Stimulated activated CD4-positive, alpha-beta T cell treated with anti-CD3 and anti-CD28 coated beads, Interleukin-15, amount 100 ng/mL, for 24 hours (primary cell): ENCODE data around the gene HRAS.
"Not testable (repeated sequence)": the region's sequence is repeated elsewhere in the genome, so short reads cannot be mapped to it uniquely, and the experiment has no call there.

Experiments
- DNase-seq: peaks from one replicate; pipeline ENCODE4 v3.0.0-alpha.2; 2020

Gene HRAS

DNA sequence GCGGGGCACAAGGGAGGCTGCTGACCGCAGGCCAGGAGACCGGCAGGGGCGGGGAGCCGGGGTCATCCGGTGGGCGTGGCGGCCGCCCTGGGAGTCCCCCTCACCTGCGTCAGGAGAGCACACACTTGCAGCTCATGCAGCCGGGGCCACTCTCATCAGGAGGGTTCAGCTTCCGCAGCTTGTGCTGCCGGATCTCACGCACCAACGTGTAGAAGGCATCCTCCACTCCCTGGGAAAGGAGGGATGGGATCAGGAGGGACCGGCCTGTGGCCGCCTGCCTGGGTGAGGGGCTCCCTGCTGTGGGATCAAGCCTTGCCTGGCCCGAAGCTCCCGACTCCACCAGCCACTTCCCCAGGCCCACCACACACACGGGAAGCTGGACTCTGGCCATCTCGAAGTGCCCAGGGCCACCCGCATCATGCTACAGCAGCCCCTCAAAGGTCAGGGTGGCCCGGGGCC, 2.8 kb downstream of the HRAS start:
- DNase-seq, result no peak

DNA sequence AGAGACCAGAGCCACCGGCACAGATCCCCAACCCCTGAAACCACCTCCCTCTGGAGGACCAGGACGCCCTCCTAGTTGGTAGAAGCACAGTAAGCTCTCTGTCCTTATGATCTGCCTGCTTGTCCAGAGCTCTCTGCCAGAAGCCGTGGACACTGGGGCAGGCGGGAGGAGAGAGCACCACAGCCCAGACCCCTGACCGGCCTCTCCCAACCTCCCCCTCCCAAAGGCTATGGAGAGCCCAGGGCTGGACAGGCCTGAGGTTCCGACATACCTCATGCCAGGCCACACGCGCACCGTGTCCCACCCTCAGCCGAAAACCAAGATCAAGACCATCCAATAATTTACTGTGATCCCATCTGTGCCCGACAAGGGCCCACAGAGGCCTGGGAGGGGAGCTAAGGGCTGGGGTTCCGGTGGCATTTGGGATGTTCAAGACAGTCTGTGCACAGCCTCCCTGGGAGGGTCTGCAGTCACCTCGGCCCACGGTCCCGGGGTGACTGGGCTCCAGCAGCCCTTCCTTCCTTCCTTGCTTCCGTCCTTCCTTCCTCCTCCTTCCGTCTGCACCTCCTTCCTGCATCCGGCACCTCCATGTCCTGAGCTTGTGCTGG, 3.4 kb downstream of the HRAS start:
- no peak for DNase-seq

DNA sequence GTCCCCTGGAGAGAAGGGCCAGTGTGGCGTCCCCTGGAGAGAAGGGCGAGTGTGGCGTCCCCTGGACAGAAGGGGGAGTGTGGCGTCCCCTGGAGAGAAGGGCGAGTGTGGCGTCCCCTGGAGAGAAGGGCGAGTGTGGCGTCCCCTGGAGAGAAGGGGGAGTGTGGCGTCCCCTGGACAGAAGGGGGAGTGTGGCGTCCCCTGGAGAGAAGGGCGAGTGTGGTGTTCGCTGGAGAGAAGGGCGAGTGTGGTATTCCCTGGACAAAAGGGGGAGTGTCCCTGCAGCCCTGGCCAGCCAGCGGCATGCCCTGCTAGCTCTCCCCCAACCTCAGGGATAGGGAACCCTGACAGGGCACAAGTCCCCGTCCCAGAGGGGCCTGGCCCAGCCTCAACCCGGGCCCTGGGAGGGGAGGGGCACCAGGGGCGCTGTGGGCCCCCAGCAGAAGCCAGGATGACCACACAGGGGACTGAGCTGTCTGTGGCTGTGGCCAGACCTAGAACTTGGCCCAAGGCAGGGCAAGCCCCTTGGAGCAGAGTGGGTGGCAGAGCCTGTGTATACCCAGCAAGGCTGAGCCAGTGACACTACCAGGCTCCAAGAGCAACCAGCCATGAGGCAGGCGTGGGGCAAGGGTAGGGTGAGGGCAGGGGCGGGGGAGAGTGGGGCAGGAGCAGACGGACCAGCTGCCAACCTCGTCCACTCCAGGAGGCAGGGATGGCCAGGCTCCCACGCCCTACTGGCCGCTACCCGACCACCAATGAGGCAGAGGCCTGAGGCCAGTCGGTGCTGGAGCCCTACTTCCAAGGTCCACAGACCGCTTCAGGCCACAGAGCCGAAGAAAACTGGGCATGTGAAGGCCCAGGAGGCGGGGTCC, 4.2 kb downstream of the HRAS start:
- DNase-seq, result no peak

DNA sequence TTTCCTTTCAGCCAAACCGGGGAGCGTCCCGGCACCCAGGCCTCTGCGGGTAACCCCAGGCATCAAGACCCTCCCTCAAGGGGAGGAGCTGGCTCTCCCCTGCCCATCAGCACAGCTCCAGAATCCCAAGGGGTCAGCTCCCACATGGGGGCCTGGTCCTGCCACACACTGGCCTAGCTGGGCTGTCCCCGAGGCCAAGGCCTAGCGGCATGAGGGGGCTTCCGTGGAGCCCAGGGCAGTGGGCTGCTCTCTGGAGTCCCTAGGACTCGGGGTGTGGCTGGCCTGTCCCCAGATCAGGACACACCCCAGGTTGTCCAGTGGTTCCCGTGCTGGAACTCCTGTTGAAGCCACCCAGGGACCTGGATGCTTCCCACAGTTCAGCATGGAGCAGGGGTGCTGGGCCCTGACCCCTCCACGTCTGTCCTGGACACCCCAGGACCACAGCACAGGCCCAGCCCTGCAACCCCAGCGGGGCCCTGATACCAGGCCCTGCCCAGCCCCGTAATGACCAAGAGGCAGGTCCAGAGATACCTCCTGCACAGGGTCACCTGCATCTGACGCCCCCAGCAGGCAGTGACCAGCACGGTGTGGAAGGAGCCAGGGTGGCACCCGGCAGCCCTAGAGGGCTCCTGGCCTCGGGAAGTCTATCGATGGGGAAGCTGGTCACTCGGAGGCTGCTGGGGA, 5.5 kb downstream of the HRAS start:
- no peak for DNase-seq

DNA sequence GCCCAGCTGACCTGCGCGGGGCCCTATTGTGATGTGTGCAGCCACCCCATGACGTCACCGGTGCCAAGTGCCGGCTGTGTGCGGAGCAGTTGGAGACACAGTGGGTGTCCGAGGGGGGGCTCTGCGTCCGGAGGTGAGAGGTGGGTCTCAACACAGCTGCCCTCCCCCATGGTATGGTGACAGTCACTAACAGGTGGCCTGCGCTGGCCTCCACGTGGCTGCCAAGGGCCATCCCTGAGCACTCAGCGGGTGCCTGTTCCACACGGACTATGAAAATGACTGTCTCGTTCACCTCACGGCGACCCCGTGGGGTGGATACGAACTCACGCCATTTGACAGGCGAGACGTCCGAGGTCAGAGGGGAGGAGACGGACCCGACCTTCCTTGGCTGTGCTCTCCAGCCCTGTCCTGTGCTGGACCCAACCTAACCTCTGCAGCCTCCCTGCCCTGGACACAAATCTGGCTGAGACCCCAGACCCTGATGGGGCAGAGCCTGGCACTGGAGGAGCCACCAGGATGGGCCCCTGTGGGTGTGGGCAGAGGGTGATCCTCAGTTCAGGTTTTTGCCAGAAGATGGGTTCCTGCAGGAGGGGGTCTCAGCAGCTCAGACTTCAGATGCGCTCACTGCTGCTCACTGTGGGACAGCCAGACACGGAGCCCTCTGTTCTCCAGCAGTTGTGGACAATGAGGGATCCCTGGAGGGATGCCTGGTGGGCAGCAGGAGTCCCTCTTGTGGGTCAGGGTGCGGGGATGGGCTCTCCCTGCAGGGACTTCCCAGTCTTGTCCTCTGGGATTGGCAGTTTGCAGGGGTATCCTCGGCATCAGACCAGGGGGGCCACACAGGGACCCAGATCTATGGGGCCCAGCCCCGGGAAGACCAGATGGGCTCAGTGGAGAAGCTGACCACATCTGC, 6.3 kb downstream of the HRAS start:
- DNase-seq, result no peak

DNA sequence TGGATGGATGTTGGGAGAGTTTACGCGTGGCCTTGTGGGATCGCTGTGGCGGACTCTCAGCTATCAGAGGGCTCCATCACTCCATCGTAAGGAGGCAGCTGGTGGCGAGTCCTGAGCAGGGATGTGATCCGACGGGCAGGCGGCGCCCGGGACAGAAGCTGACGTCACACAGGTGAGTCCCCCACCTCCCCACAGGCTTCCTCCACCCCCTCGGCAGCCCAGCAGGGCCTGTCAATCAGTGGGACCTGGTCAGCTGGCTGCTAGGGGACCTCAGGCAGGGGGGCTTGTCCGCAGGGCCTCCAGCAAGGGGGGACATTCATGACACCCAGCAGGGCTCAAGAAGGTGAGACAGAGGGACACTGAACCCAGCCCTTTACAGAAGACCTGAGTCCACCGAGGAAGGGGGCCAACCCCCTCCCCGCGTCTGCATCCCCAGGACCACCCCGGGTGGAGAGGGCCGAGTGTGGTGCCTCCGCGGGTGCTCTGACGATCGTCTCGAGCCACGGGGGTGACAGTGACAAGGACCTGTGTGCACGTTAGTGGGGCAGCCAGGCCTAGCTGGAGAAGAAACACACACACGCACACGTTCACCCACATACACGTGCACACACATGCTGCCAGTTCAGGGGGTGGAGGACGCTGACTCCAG, 7.1 kb downstream of the HRAS start:
- DNase-seq, result no peak

DNA sequence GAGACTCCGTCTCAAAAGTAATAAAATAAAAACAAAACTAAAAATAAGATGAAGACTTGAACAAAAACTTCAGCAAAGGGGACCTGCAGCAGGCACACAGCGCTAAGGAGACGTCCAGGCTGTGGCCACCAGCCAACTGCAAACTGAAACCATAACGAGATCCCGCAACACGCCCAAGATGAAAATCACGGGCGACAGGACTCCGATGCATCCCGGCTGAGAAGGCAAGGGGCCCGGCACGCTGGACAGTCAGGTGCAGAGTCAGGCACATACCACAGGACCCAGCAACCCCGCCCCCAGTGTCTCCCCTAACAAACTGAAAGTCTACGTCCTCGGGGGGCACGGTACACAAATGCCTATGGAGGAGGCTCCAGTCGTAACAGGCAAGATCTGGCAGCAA, 9.2 kb downstream of the HRAS start:
- no peak for DNase-seq

DNA sequence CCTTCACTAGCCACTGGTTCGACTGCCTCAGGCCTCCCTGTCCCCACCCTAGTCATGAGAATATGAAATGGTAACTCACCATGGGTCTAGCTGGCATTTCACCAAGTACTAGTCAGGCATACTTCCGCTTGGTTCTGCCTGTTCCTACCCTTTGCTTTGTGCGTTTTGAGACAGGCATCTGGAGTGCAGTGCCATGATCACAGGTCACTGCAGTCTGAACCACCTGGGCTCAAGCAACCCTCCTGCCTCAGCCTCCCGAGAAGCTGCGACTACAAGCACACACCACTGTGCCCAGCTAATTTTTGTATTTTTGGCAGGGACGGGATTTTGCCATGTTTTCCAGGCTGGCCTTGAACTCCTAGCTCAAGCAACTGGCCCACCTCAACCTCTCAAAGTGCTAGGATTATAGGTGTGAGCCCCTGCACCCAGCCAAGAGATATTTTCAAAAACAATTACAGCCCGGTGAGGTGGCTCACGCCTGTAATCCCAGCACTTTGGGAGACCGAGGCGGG, 14.1 kb downstream of the HRAS start:
- DNase-seq, result no peak

DNA sequence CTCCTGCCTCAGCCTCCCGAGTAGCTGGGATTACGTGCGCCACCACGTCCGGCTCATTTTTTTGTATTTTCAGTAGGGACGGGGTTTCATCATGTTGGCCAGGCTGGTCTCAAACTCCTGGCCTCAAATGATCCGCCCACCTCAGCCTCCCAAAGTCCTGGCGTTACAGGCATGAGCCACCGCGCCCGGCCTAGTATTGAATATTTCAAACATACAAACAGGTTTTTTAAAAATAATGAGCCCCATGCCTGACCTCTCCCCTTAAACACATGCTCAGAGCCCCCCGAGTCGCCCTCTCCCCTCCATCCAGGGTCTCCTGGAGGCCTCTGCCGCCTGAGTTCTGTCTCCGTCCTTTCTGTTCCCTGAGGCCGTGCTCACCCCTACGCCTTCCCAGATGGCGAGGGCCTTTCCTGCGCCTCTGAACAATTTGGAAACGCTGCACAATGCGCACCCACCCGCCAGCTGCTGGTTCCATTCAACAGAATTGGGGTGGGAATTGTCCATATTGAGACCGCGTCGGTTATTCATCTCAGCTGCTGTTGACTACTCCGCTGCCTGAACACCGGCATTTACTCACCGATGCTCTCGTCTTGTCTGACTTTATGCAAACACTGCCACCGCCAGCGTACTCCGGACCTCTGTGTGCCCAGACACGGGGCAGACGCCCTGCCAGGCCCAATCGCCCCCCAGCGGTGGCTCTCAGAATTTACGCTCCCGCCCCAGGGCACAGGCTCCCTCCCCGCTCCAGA, 14.8 kb downstream of the HRAS start:
- peak; percentile 29 for DNase-seq

DNA sequence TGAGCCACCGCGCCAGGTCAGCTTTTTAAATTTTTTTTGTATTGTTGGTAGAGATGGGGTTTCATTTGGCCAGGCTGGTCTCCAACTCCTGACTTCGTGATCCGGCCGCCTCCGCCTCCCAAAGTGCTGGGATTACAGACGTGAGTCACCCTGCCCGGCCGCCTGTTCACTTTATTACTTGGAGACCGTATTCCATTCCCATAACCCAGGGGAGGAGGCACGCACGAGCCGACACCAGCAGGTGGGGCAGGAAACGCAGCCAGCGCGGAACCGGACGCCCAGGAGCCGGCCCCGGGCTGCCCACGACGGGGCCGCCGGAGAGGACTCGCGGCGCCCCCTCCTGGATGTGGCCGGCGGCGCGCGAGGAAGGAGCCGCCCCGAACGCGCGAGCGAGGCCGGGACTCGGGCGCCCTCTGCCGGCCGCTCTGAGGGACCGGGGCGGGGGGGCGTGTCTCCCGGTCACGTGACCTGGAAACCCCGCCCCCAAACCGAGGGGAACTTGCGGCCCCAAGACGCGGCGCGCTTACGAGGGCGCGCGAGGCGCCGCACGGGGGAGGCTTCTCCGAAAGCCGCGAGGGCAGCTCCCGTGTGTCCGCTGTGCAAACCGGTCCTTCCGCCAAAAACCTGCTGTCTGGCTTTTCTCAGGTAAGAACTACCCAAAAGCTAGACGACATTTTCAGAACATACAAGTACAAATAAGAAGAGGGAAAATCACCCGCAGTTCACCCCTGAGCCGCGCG, 16.7 kb downstream of the HRAS start:
- DNase-seq, result peak; percentile 87

DNA sequence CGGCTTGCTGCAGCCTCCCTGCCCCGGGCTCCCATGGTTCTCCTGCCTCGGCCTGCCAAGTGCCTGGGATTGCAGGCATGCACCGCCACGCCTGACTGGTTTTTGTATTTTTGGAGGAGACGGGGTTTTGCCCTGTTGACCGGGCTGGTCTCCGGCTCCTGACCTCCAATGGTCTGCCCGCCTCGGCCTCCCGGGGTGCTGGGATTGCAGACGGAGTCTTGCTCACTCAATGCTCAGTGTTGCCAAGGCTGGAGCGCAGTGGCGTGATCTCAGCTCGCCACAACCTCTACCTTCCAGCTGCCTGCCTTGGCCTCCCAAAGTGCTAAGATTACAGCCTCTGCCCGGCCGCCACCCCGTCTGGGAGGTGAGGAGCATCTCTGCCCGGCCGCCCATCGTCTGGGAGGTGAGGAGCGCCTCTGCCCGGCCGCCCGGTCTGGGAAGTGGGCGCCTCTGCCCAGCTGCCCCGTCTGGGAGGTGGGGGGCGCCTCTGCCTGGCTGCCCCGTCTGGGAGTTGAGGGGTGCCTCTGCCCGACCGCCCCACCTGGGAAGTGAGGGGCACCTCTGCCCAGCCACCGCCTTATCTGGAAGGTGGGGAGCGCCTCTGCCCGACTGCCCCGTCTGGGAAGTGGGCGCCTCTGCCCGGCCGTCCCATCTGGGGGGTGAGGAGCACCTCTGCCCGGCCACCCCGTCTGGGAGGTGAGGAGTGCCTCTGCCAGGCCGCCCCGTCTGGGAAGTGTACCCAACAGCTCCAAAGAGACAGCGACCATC, 18.3 kb downstream of the HRAS start:
- not testable (repeated sequence) for DNase-seq

DNA sequence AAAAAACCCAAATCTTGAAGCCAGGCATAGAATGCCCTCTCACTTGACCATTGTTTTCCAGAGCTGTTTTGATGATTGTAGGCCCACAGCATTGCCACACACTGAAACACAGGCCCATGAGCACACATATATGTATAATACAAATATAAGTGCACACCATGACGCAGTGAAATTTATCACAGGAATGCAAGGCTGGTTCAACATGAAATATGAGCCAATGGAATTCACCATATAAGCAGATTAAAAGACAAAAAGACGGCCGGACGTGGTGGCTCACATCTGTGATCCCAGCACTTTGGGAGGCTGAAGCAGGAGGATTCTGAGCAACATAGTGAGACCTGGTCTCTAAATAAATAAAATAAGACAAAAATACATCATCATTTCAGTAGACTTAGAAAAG, 19.0 kb downstream of the HRAS start:
- DNase-seq, result no peak

DNA sequence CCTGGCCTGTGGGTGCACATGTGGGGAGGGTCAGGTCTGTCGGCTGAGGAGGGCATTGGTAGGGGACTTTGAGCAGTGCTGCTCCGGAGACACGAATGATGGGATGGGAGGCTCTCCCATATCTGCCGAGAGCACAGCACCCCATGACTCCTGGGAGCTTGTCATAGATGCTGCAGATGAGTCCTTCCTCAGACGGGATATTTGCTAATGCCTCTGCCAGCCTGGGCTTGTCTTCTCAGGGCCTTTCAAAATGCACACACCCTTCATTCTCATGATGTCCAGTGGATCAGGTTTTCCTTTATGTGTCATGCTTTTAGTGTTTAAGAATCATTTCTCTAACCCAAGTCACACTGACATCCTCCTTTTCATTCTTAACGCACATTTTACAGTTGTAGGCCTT, 20.2 kb downstream of the HRAS start:
- DNase-seq, result no peak

DNA sequence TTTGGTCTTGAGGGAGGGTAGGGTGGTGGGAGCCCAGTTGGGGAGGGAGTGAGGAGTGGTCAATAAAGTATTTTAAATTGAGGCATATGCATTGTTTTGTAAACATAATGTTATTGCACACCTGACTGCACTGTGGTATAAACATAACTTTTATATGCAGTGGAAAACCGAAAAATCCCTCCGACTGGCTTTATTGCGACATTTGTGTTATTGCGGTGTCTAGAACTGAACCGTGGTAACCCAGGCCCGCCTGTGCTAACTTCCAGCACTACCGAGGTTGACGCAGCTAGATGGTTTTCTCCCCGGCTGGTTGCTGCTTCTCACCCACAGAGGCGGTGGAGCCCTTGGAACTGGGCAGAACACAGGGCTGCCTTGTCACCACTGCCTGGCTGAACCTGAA, 20.8 kb downstream of the HRAS start:
- no peak for DNase-seq

DNA sequence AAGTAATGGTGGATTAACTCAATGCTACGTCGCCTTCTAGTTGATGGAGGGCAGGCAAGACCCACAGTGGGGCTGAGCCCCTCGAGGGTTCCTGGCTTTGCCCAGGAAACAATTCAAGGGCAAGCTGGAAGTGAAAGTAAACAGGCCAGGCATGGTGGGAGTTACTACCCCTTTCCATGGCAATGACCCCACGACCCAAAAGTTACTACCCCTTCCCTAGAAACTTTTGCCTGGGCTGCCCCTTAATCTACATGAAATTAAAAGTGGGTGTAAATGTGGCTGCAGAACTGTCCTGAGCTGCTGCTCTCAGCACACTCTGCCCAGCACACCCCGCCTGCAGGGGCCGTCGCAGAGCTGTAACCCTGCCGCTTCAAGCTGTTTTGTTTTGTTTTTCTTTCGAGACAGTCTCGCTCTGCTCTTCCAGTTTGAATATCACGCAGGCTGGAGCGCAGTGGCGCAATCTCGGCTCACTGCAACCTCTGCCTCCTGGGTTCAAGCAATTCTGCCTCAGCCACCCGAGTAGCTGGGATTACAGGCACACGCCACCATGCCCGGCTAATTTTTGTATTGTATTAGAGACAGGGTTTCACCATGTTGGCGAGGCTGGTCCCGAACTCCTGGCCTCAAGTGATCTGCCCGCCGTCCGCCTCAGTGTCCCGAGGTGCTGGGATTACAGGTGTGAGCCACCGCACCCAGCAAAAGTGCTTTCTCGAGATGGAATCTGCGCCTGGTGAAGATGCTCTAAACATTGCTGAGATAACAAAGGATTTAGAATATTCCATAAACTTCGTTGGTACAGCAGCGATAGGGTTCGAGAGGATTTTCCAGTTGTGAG, 22.4 kb downstream of the HRAS start:
- no peak for DNase-seq

DNA sequence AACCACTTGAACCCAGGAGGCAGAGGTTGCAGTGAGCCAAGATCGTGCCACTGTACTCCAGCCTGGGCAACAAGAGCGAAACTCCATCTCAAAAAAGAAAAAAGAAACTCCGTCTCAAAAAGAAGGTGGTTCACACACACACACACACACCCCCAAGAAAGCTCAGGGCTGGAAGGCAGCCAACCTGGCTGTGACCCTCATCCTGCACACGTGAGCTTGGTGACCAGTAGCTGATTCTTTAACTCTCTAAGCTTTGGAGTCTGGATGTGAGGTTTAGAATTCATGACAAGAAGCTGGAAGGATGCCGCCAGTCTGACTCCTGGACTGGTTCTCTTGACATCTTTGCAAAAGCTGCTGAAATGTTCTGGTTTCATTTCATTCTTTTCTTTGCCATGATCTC, 26.4 kb downstream of the HRAS start:
- DNase-seq, result no peak

DNA sequence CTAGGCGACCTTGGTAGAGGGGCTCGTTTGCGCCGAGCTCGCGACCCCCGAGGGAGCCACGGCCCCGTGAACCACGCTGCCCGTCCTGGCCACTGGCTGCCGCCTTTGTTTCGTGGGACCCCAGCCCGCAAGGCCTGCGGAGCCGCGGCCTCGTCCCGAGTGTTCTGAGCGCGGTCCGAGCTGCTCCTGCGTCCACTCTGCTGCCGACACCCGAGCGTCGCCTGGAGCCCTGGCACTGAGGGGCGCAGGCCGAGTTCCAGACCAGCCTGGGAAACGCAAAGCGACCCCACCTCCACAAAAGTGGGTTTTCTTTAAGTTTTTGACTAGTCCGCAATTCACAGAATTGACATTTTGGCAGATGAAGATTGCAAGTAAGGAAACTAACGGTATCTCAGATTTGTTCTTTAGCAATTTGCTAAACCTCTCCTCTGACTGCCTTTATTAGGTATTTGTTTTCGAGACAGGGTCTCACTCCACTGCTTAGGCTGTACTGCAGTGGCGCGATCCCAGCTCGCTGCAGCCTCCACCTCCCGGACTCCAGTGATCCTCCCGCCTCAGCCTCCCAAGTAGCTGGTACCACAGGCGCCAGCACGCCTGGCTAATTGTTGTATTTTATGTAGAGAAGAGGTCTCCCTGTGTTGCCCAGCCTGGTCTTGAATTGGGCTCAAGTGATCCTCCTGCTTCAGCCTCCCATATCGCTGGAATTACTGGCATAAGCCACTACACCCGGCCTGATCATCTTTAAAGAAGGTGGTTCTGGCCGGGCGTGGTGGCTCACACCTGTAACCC, 27.5 kb downstream of the HRAS start:
- DNase-seq, result no peak
